Endothelial cell of umbilical vein (primary cell): ENCODE data around the gene PLCH1. TPM values are rescaled to one million over a fixed set of nuclear protein-coding genes. Genes with fewer than 3 reads are reported as not detected.

Experiments used
- BruUV-seq: library from RNA; stranded (reverse); fragments of 400-500 nt; replicated peaks from 2 replicates; lab custom pipeline; 2021; lab: Mats Ljungman, UMichigan
- CTCF ChIA-PET: fragments of 300-600, 350-600 bp; sonication (Branson Sonifier 250); formaldehyde crosslinking; loops from one replicate; lab custom pipeline; 2021; ENCODE audit warnings: antibody characterized with exemption, inconsistent platforms; lab: Charles Lee
- POLR2A ChIA-PET: fragments of 300-600, 350-600 bp; sonication (Branson Sonifier 250); formaldehyde crosslinking; loops from one replicate; lab custom pipeline; 2021; ENCODE audit warnings: antibody characterized with exemption, inconsistent platforms; lab: Charles Lee
- DNase-seq: peaks from one replicate; pipeline ENCODE4 v3.0.0-alpha.2; 2011; ENCODE audit warnings: low read depth, low spot score
- FAIRE-seq: peaks from 2 replicates; lab custom pipeline; 2011; peaks lifted over from hg19 to GRCh38; lab: Jason Lieb, UNC
- H2AFZ ChIP-seq: 2 replicates; pipeline ENCODE4 v1.6.0; 2012; ENCODE audit warnings: low read depth, low read length, control low read depth, inconsistent platforms
- H3K27ac ChIP-seq: 2 replicates; pipeline ENCODE4 v1.5.1; 2011; ENCODE audit warnings: low read depth, mild to moderate bottlenecking, control low read depth, low read length, moderate library complexity; ENCODE audit not compliant: insufficient read depth
- H3K27me3 ChIP-seq, 2 experiments: 2 replicates each; pipeline versions ENCODE4 v1.6.0 to v1.6.1; 2011; ENCODE audit warnings: low read length in 2 of 2, mixed read lengths in 1 of 2; ENCODE audit not compliant: control insufficient read depth in 2 of 2, insufficient read depth in 2 of 2
- H3K36me3 ChIP-seq, 2 experiments: 2 replicates in 1 of 2; 3 replicates in 1 of 2; pipeline ENCODE4 v1.5.1; 2011; ENCODE audit warnings: low read length in 2 of 2, mild to moderate bottlenecking in 1 of 2, moderate library complexity in 1 of 2; ENCODE audit not compliant: control insufficient read depth in 2 of 2, insufficient read depth in 2 of 2; ENCODE audit errors: extremely low read depth in 1 of 2
- H3K4me1 ChIP-seq: 3 replicates; pipeline ENCODE4 v1.5.1; 2011; ENCODE audit warnings: mild to moderate bottlenecking, low read length; ENCODE audit not compliant: control insufficient read depth, insufficient read depth; ENCODE audit errors: extremely low read depth
- H3K4me2 ChIP-seq: 2 replicates; pipeline ENCODE4 v1.6.1; 2011; ENCODE audit warnings: low read length, control low read depth, mixed read lengths; ENCODE audit not compliant: insufficient read depth
- H3K4me3 ChIP-seq, 3 experiments: fragments of 200-600 bp in 1 of 3; sonication (generic), shearing (Covaris generic) in 1 of 3; replicated peaks in 1 of 3; 2 replicates each; pipeline ENCODE4 v1.5.1; 2011 to 2016; ENCODE audit warnings: control low read depth in 3 of 3, low read length in 3 of 3, mild to moderate bottlenecking in 2 of 3, inconsistent platforms in 1 of 3, low read depth in 1 of 3, moderate library complexity in 1 of 3; ENCODE audit not compliant: insufficient read depth in 1 of 3
- H3K79me2 ChIP-seq: 2 replicates; pipeline ENCODE4 v1.6.0; 2012; ENCODE audit warnings: low read length, inconsistent platforms; ENCODE audit not compliant: control insufficient read depth, insufficient read depth
- H3K9ac ChIP-seq: replicated peaks from 2 replicates; pipeline ENCODE3; 2011; ENCODE audit warnings: low read length, control low read depth; ENCODE audit not compliant: insufficient read depth; ENCODE audit errors: extremely low read depth
- H3K9me1 ChIP-seq: replicated peaks from 3 replicates; pipeline ENCODE4 v1.6.0; 2011; ENCODE audit warnings: mild to moderate bottlenecking, low read length; ENCODE audit not compliant: control insufficient read depth, insufficient read depth; ENCODE audit errors: extremely low read depth
- H3K9me3 ChIP-seq: replicated peaks from 2 replicates; pipeline ENCODE4 v1.5.1; 2012; ENCODE audit warnings: low read length, inconsistent platforms; ENCODE audit not compliant: control insufficient read depth, insufficient read depth
- H4K20me1 ChIP-seq: replicated peaks from 2 replicates; pipeline ENCODE3; 2011; ENCODE audit warnings: mild to moderate bottlenecking, low read length; ENCODE audit not compliant: control insufficient read depth, insufficient read depth; ENCODE audit errors: extremely low read depth
- CTCF ChIP-seq, 2 donors: IDR thresholded peaks; 1 replicate in 1 of 2; 2 replicates in 1 of 2; pipeline ENCODE4 v1.5.1; 2011; ENCODE audit warnings: low read length in 2 of 2, mild to moderate bottlenecking in 2 of 2, moderate library complexity in 2 of 2, control low read depth in 1 of 2, inconsistent platforms in 1 of 2, low read depth in 1 of 2; ENCODE audit not compliant: insufficient read depth in 1 of 2; ENCODE audit errors: extremely low read depth in 1 of 2
- EZH2 ChIP-seq: IDR thresholded peaks from 2 replicates; pipeline ENCODE4 v1.6.1; 2012; ENCODE audit warnings: borderline replicate concordance, low read depth, mild to moderate bottlenecking, moderate library complexity, low read length, inconsistent platforms; ENCODE audit not compliant: severe bottlenecking
- FOS ChIP-seq: IDR thresholded peaks from 2 replicates; pipeline ENCODE4 v1.6.1; 2011; ENCODE audit warnings: mild to moderate bottlenecking, low read length, moderate library complexity, borderline replicate concordance; ENCODE audit not compliant: insufficient read depth
- GATA2 ChIP-seq: IDR thresholded peaks from 2 replicates; pipeline ENCODE4 v1.7.0; 2011; ENCODE audit warnings: low read depth, mild to moderate bottlenecking, moderate library complexity, mixed read lengths, low read length; ENCODE audit not compliant: insufficient read length, insufficient read depth
- JUN ChIP-seq: IDR thresholded peaks from 2 replicates; pipeline ENCODE4 v1.6.1; 2011; ENCODE audit warnings: borderline replicate concordance, low read depth; ENCODE audit not compliant: insufficient read length, insufficient read depth
- MAX ChIP-seq: IDR thresholded peaks from 2 replicates; pipeline ENCODE4 v1.6.1; 2011; ENCODE audit not compliant: insufficient read depth, insufficient read length
- MYC ChIP-seq: IDR thresholded peaks from one replicate; pipeline ENCODE4 v1.6.1; 2011; ENCODE audit warnings: mild to moderate bottlenecking, low read depth, low read length
- POLR2A ChIP-seq: IDR thresholded peaks from 2 replicates; pipeline ENCODE4 v1.6.1; 2012; ENCODE audit warnings: low read depth, mild to moderate bottlenecking, control low read depth, low read length
- POLR2AphosphoS5 ChIP-seq: IDR thresholded peaks from 2 replicates; pipeline ENCODE4 v1.6.1; 2012; ENCODE audit warnings: low read depth, mild to moderate bottlenecking, control low read depth, low read length, moderate library complexity; ENCODE audit not compliant: insufficient read depth
- dilution Hi-C: fragments of 300-500 bp; cut with MboI; formaldehyde crosslinking; loops from one replicate; pipeline ENCODE4 v1.15.0; 2019; ENCODE audit warnings: low sequenced_read_pairs; ENCODE audit not compliant: extremely low pct_ligation_motif_present
- intact Hi-C: fragments of 100-400 bp; cut with micrococcal nuclease; formaldehyde crosslinking; loops from one replicate; pipeline ENCODE4 v1.10.0; 2022
- polyA plus RNA-seq, 4 experiments: library from polyadenylated mRNA; depleted of rRNA in 3 of 4; stranded (reverse) in 3 of 4; unstranded in 1 of 4; fragments of >200 nt; gene quantifications; 2 replicates each; pipeline versions ENCODE4 v1.2.1 to v1.2.3, GENCODE V29; 2011 to 2012; ENCODE audit warnings: missing spikeins in 1 of 4
- total RNA-seq: library from RNA; stranded (reverse); gene quantifications from 2 replicates; pipeline ENCODE4 v1.2.3, GENCODE V29; 2021

PLCH1 gene
- total and polyA plus RNA-seq, 2 donors (not counting 3 experiments of a cell fraction or from before 2014, with no cell fraction given), result 0.03 TPM; not detected in 1

- Histone ChIP-seq H3K9me3 (no peaks in the 10 kb centered on the region), H3K27me3 (peaks cover 4 to 10% of the 10 kb centered on the region in 2 experiments), H3K4me1 (no peaks in the 10 kb centered on the region), H3K79me2 (no peaks in the 10 kb centered on the region), H3K4me2 (no peak overlapping the region), H3K36me3 (no peaks in the 10 kb centered on the region), H4K20me1 (no peaks in the 10 kb centered on the region), H3K27ac (no peak overlapping the region), H2AFZ (no peak overlapping the region), H3K9ac (no peak overlapping the region), H3K9me1 (no peaks in the 10 kb centered on the region), H3K4me3 (no peak overlapping the region)
- dilution Hi-C loops, result no loop called here
- intact Hi-C loops, result loop anchor here (5.0 to 10.0 kb wide), 3 partner anchors 332 to 1373 kb away; no protein-coding TSS in a partner anchor
- no TSS peak for BruUV-seq
- FAIRE-seq, result no peak
- POLR2A ChIA-PET, result no interaction called here
- CTCF ChIA-PET, result interaction anchor here (0.7 to 2.1 kb wide), 4 partner anchors 321 to 354 kb away, joined by 3 to 12 read pairs (median 4); no protein-coding TSS in a partner anchor
- no peak for DNase-seq
- no peak for TF ChIP-seq POLR2AphosphoS5
- no peak for TF ChIP-seq MYC
- TF ChIP-seq JUN, result no peak
- TF ChIP-seq MAX, result no peak
- no peak for TF ChIP-seq FOS
- TF ChIP-seq GATA2, result no peak
- TF ChIP-seq POLR2A, result no peak
- no peak for TF ChIP-seq EZH2
- TF ChIP-seq CTCF (IDR thresholded peaks at IDR 0.05; ENCODE audit: extremely low read depth in 1 of 2, insufficient read depth in 1 of 2, low read depth in 1 of 2, low read length in 2 of 2), result no peak
Observed at GRCh38 chr3:155704771-155705559, 39.9 kb downstream of the PLCH1 start.
